Measurements from ENCODE around the gene RPL10A. TPM values are rescaled to one million over a fixed set of nuclear protein-coding genes. Genes with fewer than 3 reads are reported as not detected.

RPL10A gene
- polyA plus RNA-seq, 1 of the 3 experiments (the other 2 are of a cell fraction) = 3,548 TPM

GRCh38 chr6:35453236-35453635 is 15.0 kb upstream of the RPL10A start:
- no peaks in the 10 kb centered on the region for H3K9me3 ChIP-seq
- DNase-seq = no peak
- H3K4me3 ChIP-seq (ENCODE audit: low read depth in 2 of 2, low read length in 1 of 2) = peak overlapping the region; percentile 64 to 70
- no peaks in the 10 kb centered on the region for H3K27me3 ChIP-seq (ENCODE audit: insufficient read depth)
- peaks cover 0 to 4% of the 10 kb centered on the region in 2 experiments for H3K36me3 ChIP-seq (replicated peaks in 1 of 2; ENCODE audit: control insufficient read depth in 1 of 2, insufficient read depth in 2 of 2, low read length in 1 of 2)
- peak overlapping the region; percentile 90 for H3K4me2 ChIP-seq
- peak overlapping the region; percentile 61; the same call in 1 of the 2 replicates for H2AFZ ChIP-seq (ENCODE audit: low read depth)
- CTCF ChIA-PET = interaction anchor here (0.7 to 9.0 kb wide), 6 partner anchors 14 to 159 kb away, joined by 3 to 186 read pairs (median 4); partner anchors contain the start of genes PPARD and RPL10A
- POLR2A ChIA-PET = no interaction called here
- TF ChIP-seq MAX (IDR thresholded peaks at IDR 0.05; ENCODE audit: low read depth) (0 out of 2 replicates have a peak, but pooled peaks have one; percentile 17), CTCF (IDR thresholded peaks at IDR 0.05) (no peak), SIN3A (IDR thresholded peaks at IDR 0.05; ENCODE audit: borderline replicate concordance, low read depth, low read length) (no peak), MXI1 (IDR thresholded peaks at IDR 0.05; ENCODE audit: low read depth, low read length) (peak; percentile 33; the same call in 1 of the 2 replicates)
- H3K9me2 ChIP-seq = no peaks in the 10 kb centered on the region
- H3K27ac ChIP-seq (ENCODE audit: low read depth in 2 of 2, low read length in 1 of 2) = no peak overlapping the region; a peak in 1 of 4 replicates
- peaks cover 0 to 17% of the 10 kb centered on the region in 2 experiments; a peak in 2 of 4 replicates for H3K4me1 ChIP-seq (ENCODE audit: control insufficient read depth in 1 of 2, insufficient read depth in 2 of 2, low read depth in 1 of 2, low read length in 1 of 2)
- H4K20me1 ChIP-seq (ENCODE audit: insufficient read depth) = no peaks in the 10 kb centered on the region
- 29% methylated on average over 3 of the region's 3 CpGs for WGBS (ENCODE audit: low lambda C conversion rate)
- peaks cover 4% of the 10 kb centered on the region; the same call in 1 of the 2 replicates for H3K79me2 ChIP-seq (ENCODE audit: insufficient read depth)
- H3K9ac ChIP-seq = peak overlapping the region; percentile 63; the same call in 1 of the 2 replicates
- no peaks in the 10 kb centered on the region for H3F3A ChIP-seq (replicated peaks; ENCODE audit: insufficient read depth)

- ChIA-PET CTCF (interaction anchor here (1.3 to 9.0 kb wide), 4 partner anchors 12 to 282 kb away, joined by 4 to 102 read pairs (median 8); partner anchors contain the start of genes ARMC12, DEF6, PPARD and RPL10A), POLR2A (no interaction called here)
- Histone ChIP-seq H3K9me2 (no peaks in the 10 kb centered on the region), H4K20me1 (ENCODE audit: insufficient read depth) (no peaks in the 10 kb centered on the region), H3K9me3 (no peaks in the 10 kb centered on the region), H3F3A (replicated peaks; ENCODE audit: insufficient read depth) (no peaks in the 10 kb centered on the region), H3K4me1 (ENCODE audit: control insufficient read depth in 1 of 2, insufficient read depth in 2 of 2, low read depth in 1 of 2, low read length in 1 of 2) (peaks cover 0 to 17% of the 10 kb centered on the region in 2 experiments; a peak in 2 of 4 replicates), H3K27ac (ENCODE audit: low read depth in 2 of 2, low read length in 1 of 2) (no peak overlapping the region), H3K79me2 (ENCODE audit: insufficient read depth) (peaks cover 4% of the 10 kb centered on the region; the same call in 1 of the 2 replicates), H3K27me3 (ENCODE audit: insufficient read depth) (no peaks in the 10 kb centered on the region), H2AFZ (ENCODE audit: low read depth) (no peak overlapping the region), H3K36me3 (replicated peaks in 1 of 2; ENCODE audit: control insufficient read depth in 1 of 2, insufficient read depth in 2 of 2, low read length in 1 of 2) (peaks cover 0 to 7% of the 10 kb centered on the region in 2 experiments), H3K9ac (no peak overlapping the region), H3K4me3 (ENCODE audit: low read depth in 2 of 2, low read length in 1 of 2) (no peak overlapping the region), H3K4me2 (no peak overlapping the region)
- TF ChIP-seq SIN3A (IDR thresholded peaks at IDR 0.05; ENCODE audit: borderline replicate concordance, low read depth, low read length) (no peak), USF2 (IDR thresholded peaks at IDR 0.05; ENCODE audit: borderline replicate concordance, low read depth, low read length) (no peak), NRF1 (IDR thresholded peaks at IDR 0.05; ENCODE audit: low read depth, low read length) (no peak), EP300 (IDR thresholded peaks at IDR 0.05; ENCODE audit: borderline replicate concordance in 1 of 2, low read depth in 1 of 2, low read length in 1 of 2) (no peak), NFIC (IDR thresholded peaks at IDR 0.05; ENCODE audit: borderline replicate concordance) (no peak), TEAD4 (IDR thresholded peaks at IDR 0.05; ENCODE audit: borderline replicate concordance, insufficient read depth) (no peak), ZBTB33 (IDR thresholded peaks at IDR 0.05; ENCODE audit: borderline replicate concordance, low read depth) (no peak)
- 93% methylated on average over 9 of the region's 9 CpGs for WGBS (ENCODE audit: low lambda C conversion rate)
- DNase-seq = no peak
Measured at GRCh38 chr6:35454391-35455110, 13.7 kb upstream of the RPL10A start.

All from SK-N-SH (cell line).